K562 (cell line): ENCODE results near the gene FZD1. TPM values are rescaled to one million over a fixed set of nuclear protein-coding genes. Genes with fewer than 3 reads are reported as not detected.

Experiments
- ATF7 ChIP-seq: fragments of 450-650 bp; IDR thresholded peaks from 2 replicates; pipeline ENCODE4 v1.7.1; 2014; ENCODE audit warnings: mild to moderate bottlenecking, moderate library complexity
- CAMTA2 ChIP-seq: fragments of 250-450 bp; sonication (Bioruptor Pico); conservative IDR thresholded peaks from 2 replicates; pipeline ENCODE4 v1.5.1; 2022
- CCNT2 ChIP-seq: IDR thresholded peaks from 2 replicates; pipeline ENCODE4 v1.6.1; 2011; ENCODE audit warnings: borderline replicate concordance, low read depth, mild to moderate bottlenecking, moderate library complexity, mixed read lengths, low read length; ENCODE audit not compliant: insufficient read length; ENCODE audit errors: extremely low read depth
- DNMT1 ChIP-seq: fragments of 450-650 bp; IDR thresholded peaks from 2 replicates; pipeline ENCODE4 v1.6.1; 2016; ENCODE audit warnings: antibody characterized with exemption, mild to moderate bottlenecking
- FIP1L1 ChIP-seq: fragments of 200-400 bp; formaldehyde crosslinking; IDR thresholded peaks from 2 replicates; pipeline ENCODE4 v1.6.1; 2018; ENCODE audit warnings: mild to moderate bottlenecking, low read depth, low read length; ENCODE audit not compliant: poor library complexity, severe bottlenecking
- FUS ChIP-seq: fragments of 200-400 bp; formaldehyde crosslinking; optimal IDR thresholded peaks from 2 replicates; pipeline ENCODE3; 2017; ENCODE audit warnings: low read depth, low read length
- HEY1 ChIP-seq: fragments of 250-450 bp; sonication (Bioruptor Pico); IDR thresholded peaks from 2 replicates; pipeline ENCODE4 v1.5.0; 2020; ENCODE audit warnings: mild to moderate bottlenecking, moderate library complexity, borderline replicate concordance
- HNRNPLL ChIP-seq: fragments of 200-400 bp; formaldehyde crosslinking; IDR thresholded peaks from 2 replicates; pipeline ENCODE4 v1.6.1; 2017; ENCODE audit warnings: low read length, low read depth, mild to moderate bottlenecking; ENCODE audit not compliant: poor library complexity, severe bottlenecking
- NCOA4 ChIP-seq: fragments of 450-650 bp; IDR thresholded peaks from 2 replicates; pipeline ENCODE4 v1.6.1; 2018; ENCODE audit warnings: mild to moderate bottlenecking; ENCODE audit not compliant: partially characterized antibody
- NFIC ChIP-seq: fragments of 450-650 bp; IDR thresholded peaks from 2 replicates; pipeline ENCODE4 v1.6.1; 2017; ENCODE audit warnings: mild to moderate bottlenecking, inconsistent platforms
- RFX5 ChIP-seq: IDR thresholded peaks from 2 replicates; pipeline ENCODE4 v1.6.1; 2011; ENCODE audit warnings: low read depth, mild to moderate bottlenecking, improper control_type of control experiment, low read length
- SIN3A ChIP-seq, 2 experiments: fragments of 150-350 bp in 1 of 2; IDR thresholded peaks; 2 replicates each; pipeline ENCODE4 v1.6.1; 2011 to 2016; ENCODE audit warnings: borderline replicate concordance in 2 of 2, low read depth in 2 of 2, low read length in 2 of 2, mild to moderate bottlenecking in 2 of 2, moderate library complexity in 2 of 2; ENCODE audit not compliant: control insufficient read depth in 1 of 2
- SIRT6 ChIP-seq: IDR thresholded peaks from one replicate; pipeline ENCODE4 v1.6.1; 2012; ENCODE audit warnings: low read depth, mild to moderate bottlenecking, control low read depth, inconsistent platforms, low read length, moderate library complexity
- TAL1 ChIP-seq: fragments of 450-650 bp; IDR thresholded peaks from 2 replicates; pipeline ENCODE4 v1.6.1; 2016; ENCODE audit warnings: mild to moderate bottlenecking
- ZBTB7A ChIP-seq: IDR thresholded peaks from 2 replicates; pipeline ENCODE4 v1.6.1; 2011; ENCODE audit warnings: low read depth, mild to moderate bottlenecking, low read length, moderate library complexity, borderline replicate concordance; ENCODE audit not compliant: control insufficient read depth
- ZNF134 ChIP-seq: fragments of 250-450 bp; sonication (Bioruptor Pico); conservative IDR thresholded peaks from 2 replicates; pipeline ENCODE4 v1.4.0; 2020
- polyA plus RNA-seq, 8 experiments: library from polyadenylated mRNA; depleted of rRNA in 4 of 8; stranded (reverse) in 5 of 8; unstranded in 3 of 8; fragments of >200 nt; fragmentation: Nextera tagmentation in 2 of 8; fragmentation: Illumina TruSeq in 1 of 8; extraction: Ambion mirVana in 2 of 8; extraction: Trizol in 1 of 8; gene quantifications; 2 replicates each; pipeline versions ENCODE4 v1.2.1 to v1.2.3, GENCODE V29; 2011 to 2014; ENCODE audit warnings: inconsistent platforms in 1 of 8, missing spikeins in 1 of 8
- total RNA-seq, 7 experiments: library from RNA; depleted of rRNA in 6 of 7; stranded (reverse); fragments of >200 nt in 6 of 7; fragmentation: Illumina TruSeq in 2 of 7; extraction: Trizol in 2 of 7; gene quantifications; 2 replicates each; pipeline versions ENCODE4 v1.2.1 to v1.2.3, GENCODE V29; 2011 to 2021; ENCODE audit warnings: low replicate concordance in 1 of 7
- TF ChIP-seq, protein P1 (sequence below): fragments of 450-650 bp; IDR thresholded peaks from 2 replicates; pipeline ENCODE4 v1.6.1; 2016; ENCODE audit warnings: antibody characterized with exemption
- TF ChIP-seq, protein P2 (sequence below): sonication (generic); formaldehyde crosslinking; IDR thresholded peaks from 2 replicates; pipeline ENCODE4 v1.9.0; 2022; ENCODE audit warnings: mild to moderate bottlenecking, missing genetic modification reagents
- TF ChIP-seq, protein P3 (sequence below), 3 experiments: IDR thresholded peaks in 2 of 3; conservative IDR thresholded peaks in 1 of 3; 2 replicates each; pipeline ENCODE4 v1.5.1; 2011 to 2012; ENCODE audit warnings: low read length in 3 of 3, mild to moderate bottlenecking in 3 of 3, control low read depth in 2 of 3, improper control_type of control experiment in 1 of 3, inconsistent platforms in 1 of 3, low read depth in 1 of 3, mixed read lengths in 1 of 3, moderate library complexity in 1 of 3; ENCODE audit not compliant: insufficient read depth in 2 of 3
- TF ChIP-seq, protein P4 (sequence below): fragments of 250-450 bp; sonication (Bioruptor Pico); IDR thresholded peaks from 2 replicates; pipeline ENCODE4 v1.4.0; 2020; ENCODE audit warnings: mild to moderate bottlenecking, moderate library complexity, borderline replicate concordance

FZD1 gene
- total and polyA plus RNA-seq, 9 of the 15 experiments (the other 6 are each of a cell fraction or from before 2014, with no cell fraction given) = 0.25 to 5.1 (median 1.8) TPM

GRCh38 chr7:91264924-91265681 lies 870 bp downstream of the FZD1 start (continued):
- TF ChIP-seq, protein P1, sequence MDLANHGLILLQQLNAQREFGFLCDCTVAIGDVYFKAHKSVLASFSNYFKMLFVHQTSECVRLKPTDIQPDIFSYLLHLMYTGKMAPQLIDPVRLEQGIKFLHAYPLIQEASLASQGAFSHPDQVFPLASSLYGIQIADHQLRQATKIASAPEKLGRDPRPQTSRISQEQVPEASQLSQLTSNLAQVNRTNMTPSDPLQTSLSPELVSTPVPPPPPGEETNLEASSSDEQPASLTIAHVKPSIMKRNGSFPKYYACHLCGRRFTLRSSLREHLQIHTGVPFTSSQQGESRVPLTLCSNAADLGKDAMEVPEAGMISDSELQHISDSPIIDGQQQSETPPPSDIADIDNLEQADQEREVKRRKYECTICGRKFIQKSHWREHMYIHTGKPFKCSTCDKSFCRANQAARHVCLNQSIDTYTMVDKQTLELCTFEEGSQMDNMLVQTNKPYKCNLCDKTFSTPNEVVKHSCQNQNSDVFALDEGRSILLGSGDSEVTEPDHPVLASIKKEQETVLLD = no peak
- TF ChIP-seq, protein P2, sequence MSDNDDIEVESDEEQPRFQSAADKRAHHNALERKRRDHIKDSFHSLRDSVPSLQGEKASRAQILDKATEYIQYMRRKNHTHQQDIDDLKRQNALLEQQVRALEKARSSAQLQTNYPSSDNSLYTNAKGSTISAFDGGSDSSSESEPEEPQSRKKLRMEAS (CRISPR knock-in tag) = peak; percentile 18; the same call in 1 of the 2 replicates
- TF ChIP-seq HEY1 (CRISPR knock-in tag) = no peak
- no peak for TF ChIP-seq NCOA4
- TF ChIP-seq, protein P3, sequence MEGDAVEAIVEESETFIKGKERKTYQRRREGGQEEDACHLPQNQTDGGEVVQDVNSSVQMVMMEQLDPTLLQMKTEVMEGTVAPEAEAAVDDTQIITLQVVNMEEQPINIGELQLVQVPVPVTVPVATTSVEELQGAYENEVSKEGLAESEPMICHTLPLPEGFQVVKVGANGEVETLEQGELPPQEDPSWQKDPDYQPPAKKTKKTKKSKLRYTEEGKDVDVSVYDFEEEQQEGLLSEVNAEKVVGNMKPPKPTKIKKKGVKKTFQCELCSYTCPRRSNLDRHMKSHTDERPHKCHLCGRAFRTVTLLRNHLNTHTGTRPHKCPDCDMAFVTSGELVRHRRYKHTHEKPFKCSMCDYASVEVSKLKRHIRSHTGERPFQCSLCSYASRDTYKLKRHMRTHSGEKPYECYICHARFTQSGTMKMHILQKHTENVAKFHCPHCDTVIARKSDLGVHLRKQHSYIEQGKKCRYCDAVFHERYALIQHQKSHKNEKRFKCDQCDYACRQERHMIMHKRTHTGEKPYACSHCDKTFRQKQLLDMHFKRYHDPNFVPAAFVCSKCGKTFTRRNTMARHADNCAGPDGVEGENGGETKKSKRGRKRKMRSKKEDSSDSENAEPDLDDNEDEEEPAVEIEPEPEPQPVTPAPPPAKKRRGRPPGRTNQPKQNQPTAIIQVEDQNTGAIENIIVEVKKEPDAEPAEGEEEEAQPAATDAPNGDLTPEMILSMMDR (IDR thresholded peaks at IDR 0.05 in 2 of 3, conservative IDR thresholded peaks at IDR 0.05 in 1 of 3; ENCODE audit: insufficient read depth in 2 of 3, low read depth in 1 of 3, low read length in 3 of 3) = no peak
- TF ChIP-seq FIP1L1 = peak; percentile 68
- no peak for TF ChIP-seq CAMTA2 (CRISPR knock-in tag)
- no peak for TF ChIP-seq DNMT1
- no peak for TF ChIP-seq HNRNPLL
- TF ChIP-seq SIRT6 = no peak
- TF ChIP-seq ZBTB7A = no peak
- no peak for TF ChIP-seq TAL1
- TF ChIP-seq CCNT2 = no peak
- no peak for TF ChIP-seq RFX5
- TF ChIP-seq FUS = no peak
- no peak for TF ChIP-seq ATF7
- TF ChIP-seq SIN3A (IDR thresholded peaks at IDR 0.05; ENCODE audit: borderline replicate concordance in 2 of 2, control insufficient read depth in 1 of 2, low read depth in 2 of 2, low read length in 2 of 2) = no peak
- TF ChIP-seq NFIC = no peak
- TF ChIP-seq, protein P4, sequence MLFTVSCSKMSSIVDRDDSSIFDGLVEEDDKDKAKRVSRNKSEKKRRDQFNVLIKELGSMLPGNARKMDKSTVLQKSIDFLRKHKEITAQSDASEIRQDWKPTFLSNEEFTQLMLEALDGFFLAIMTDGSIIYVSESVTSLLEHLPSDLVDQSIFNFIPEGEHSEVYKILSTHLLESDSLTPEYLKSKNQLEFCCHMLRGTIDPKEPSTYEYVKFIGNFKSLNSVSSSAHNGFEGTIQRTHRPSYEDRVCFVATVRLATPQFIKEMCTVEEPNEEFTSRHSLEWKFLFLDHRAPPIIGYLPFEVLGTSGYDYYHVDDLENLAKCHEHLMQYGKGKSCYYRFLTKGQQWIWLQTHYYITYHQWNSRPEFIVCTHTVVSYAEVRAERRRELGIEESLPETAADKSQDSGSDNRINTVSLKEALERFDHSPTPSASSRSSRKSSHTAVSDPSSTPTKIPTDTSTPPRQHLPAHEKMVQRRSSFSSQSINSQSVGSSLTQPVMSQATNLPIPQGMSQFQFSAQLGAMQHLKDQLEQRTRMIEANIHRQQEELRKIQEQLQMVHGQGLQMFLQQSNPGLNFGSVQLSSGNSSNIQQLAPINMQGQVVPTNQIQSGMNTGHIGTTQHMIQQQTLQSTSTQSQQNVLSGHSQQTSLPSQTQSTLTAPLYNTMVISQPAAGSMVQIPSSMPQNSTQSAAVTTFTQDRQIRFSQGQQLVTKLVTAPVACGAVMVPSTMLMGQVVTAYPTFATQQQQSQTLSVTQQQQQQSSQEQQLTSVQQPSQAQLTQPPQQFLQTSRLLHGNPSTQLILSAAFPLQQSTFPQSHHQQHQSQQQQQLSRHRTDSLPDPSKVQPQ = no peak
- no peak for TF ChIP-seq ZNF134 (CRISPR knock-in tag)
